GM13977 (cell line): ENCODE measurements around the gene LRIT2.

Source experiments
- DNase-seq: peaks from one replicate; pipeline ENCODE4 v3.0.0; 2012; ENCODE audit warnings: low spot score
- CTCF ChIP-seq: IDR thresholded peaks from 2 replicates; pipeline ENCODE4 v1.5.1; 2012; ENCODE audit warnings: mild to moderate bottlenecking, control low read depth; ENCODE audit not compliant: insufficient read depth; ENCODE audit errors: extremely low read depth, missing control alignments
- in situ Hi-C: fragments of 300-500 bp; cut with MboI; formaldehyde crosslinking; loops from one replicate; pipeline ENCODE4 v1.12.0; 2022; ENCODE audit warnings: low sequenced_read_pairs, low pct_unique_long_range_greater_than_20kb, mixed read lengths, inconsistent platforms; ENCODE audit not compliant: unreplicated experiment

LRIT2 gene

GRCh38 chr10:84256510-84257342 is 31.4 kb upstream of the LRIT2 start:
- in situ Hi-C loops = no loop called here
- DNase-seq = no peak
- peak; percentile 63 for TF ChIP-seq CTCF

DNA sequence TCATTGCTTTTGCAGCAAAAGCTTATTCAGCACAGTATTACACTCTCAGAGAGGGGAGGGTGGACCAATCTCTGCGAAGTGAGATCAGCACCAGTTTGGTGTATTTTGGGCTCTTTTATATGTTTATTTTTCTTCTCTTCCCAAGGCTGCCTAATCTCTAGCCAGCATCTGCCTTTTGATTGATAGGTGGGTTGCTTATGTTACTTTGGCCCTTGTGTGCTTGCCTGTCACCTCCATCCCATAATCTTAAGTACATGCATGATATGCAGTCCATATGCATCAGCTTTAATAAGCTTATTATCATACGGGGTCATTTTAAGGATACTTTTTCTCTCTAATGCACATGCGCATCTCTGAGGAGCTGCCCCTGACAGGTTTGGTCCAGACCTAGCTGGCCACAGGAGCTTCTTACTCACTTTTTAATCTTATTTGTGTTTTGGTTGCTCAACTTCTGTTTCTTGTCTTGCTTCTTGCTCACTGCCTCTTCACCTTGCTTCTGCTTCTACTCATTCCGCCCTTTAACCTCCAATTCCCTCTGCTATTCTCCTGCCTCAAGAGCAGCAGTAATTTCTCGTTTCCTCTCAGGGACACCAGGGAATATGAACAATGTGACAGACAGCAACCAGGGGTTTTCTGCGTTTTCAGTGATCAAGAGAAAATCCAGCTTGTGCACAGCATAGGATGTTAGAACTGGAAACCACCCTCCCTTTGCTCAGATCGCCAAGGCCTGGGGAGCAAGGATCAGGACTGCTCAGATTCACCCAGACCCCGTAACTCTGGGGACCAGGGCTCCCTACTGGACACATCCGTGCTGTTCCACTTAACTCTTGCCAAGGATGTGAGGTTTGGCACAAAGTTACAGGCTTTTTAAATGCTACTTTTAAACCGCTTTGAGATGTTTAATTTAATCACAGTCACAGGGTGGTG is 29.5 kb upstream of the LRIT2 start:
- no peak for DNase-seq
- TF ChIP-seq CTCF = no peak
- in situ Hi-C loops = no loop called here

DNA sequence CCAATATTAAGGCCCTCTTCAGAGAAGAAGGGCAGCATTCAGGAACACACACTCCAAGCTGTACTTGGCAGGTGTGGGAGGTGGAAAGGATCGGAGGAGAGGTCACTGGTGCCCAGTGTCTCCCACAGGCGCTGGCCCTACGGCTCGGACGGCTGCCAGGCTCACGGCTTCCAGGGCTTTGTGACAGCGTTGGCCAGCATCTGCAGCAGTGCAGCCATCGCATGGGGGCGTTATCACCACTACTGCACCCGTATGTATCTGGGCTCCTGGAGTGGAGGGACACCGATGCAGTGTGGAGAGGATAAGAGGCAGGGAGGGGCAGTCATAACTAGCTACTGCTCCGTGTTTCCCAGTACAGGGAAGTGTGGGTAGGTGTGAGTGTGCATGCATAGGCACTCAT is 23.4 kb upstream of the LRIT2 start:
- in situ Hi-C loops = no loop called here
- no peak for TF ChIP-seq CTCF
- DNase-seq = no peak

GRCh38 chr10:84247496-84247895 is 22.2 kb upstream of the LRIT2 start:
- TF ChIP-seq CTCF = no peak
- DNase-seq = no peak

GRCh38 chr10:84244651-84245270 is 19.4 kb upstream of the LRIT2 start, which contains the start of gene RGR:
Gene RGR (plus strand): TSS chr10:84245053. CDS start chr10:84245091, 38 bp downstream.
- in situ Hi-C loops = no loop called here
- no peak for DNase-seq
- no peak for TF ChIP-seq CTCF

More at GRCh38 chr10:84247496-84247895, 22.2 kb upstream of the LRIT2 start:
- in situ Hi-C loops = no loop called here

DNA sequence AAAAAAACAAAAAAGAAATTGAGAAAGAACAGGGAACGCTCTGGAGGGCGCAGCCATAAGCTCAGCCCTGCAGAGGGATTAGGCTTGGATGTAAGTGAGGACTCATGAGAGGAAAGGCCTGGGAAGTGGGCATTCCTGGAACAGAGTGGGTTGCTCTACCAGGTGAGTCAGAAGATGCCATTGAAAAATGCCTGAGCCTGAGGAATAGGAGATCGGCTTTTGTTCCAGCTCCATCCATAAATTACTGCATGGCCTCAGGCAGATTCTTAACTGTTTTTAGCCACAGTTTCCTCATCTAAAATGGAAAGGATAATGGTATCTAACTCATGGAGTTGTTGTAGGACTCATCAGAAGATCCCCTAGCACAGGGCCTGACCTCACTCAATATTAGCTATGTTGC is 18.4 kb upstream of the LRIT2 start:
- TF ChIP-seq CTCF = no peak
- DNase-seq = no peak
- in situ Hi-C loops = no loop called here
